IMR-90 (cell line): ENCODE results near the gene GXYLT2.

Experiments
- POLR2A ChIP-seq: IDR thresholded peaks from 2 replicates; pipeline ENCODE4 v1.6.1; 2012; ENCODE audit warnings: mild to moderate bottlenecking, low read depth, low read length
- TF ChIP-seq, protein P1 (sequence below): conservative IDR thresholded peaks from 2 replicates; pipeline ENCODE4 v1.5.1; 2012; ENCODE audit warnings: mild to moderate bottlenecking, low read depth, low read length, improper control_type of control experiment
- TF ChIP-seq, protein P2 (sequence below): fragments of 150-350 bp; IDR thresholded peaks from 2 replicates; pipeline ENCODE4 v1.6.1; 2017; ENCODE audit warnings: mild to moderate bottlenecking, antibody characterized with exemption, low read length, low read depth

DNA sequence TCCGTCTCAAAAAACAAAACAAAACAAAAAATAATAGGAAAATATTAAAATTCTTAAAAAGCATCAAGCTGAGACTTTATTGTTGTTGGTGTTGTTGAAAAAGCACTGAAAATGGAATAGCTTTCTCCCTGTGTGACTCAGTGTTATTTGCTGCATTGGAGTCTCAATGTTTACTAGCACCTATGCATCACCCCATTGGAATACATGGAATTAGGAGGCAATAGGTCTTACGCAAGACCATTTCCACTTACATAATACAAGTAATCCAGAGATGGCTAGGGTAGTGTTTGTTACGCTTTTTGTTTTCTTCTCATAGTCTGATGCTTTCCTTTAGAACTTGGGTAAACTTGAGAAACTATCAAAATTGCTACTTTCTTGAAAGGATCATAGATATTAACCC, 15.2 kb downstream of the GXYLT2 start:
- TF ChIP-seq, protein P1, sequence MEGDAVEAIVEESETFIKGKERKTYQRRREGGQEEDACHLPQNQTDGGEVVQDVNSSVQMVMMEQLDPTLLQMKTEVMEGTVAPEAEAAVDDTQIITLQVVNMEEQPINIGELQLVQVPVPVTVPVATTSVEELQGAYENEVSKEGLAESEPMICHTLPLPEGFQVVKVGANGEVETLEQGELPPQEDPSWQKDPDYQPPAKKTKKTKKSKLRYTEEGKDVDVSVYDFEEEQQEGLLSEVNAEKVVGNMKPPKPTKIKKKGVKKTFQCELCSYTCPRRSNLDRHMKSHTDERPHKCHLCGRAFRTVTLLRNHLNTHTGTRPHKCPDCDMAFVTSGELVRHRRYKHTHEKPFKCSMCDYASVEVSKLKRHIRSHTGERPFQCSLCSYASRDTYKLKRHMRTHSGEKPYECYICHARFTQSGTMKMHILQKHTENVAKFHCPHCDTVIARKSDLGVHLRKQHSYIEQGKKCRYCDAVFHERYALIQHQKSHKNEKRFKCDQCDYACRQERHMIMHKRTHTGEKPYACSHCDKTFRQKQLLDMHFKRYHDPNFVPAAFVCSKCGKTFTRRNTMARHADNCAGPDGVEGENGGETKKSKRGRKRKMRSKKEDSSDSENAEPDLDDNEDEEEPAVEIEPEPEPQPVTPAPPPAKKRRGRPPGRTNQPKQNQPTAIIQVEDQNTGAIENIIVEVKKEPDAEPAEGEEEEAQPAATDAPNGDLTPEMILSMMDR: no peak
- TF ChIP-seq, protein P2, sequence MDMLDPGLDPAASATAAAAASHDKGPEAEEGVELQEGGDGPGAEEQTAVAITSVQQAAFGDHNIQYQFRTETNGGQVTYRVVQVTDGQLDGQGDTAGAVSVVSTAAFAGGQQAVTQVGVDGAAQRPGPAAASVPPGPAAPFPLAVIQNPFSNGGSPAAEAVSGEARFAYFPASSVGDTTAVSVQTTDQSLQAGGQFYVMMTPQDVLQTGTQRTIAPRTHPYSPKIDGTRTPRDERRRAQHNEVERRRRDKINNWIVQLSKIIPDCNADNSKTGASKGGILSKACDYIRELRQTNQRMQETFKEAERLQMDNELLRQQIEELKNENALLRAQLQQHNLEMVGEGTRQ: no peak
- no peak for TF ChIP-seq POLR2A
